ENCODE results near the gene RDH14.

Gene RDH14

GRCh38 chr2:18592372-18592771 lies 31.9 kb upstream of the RDH14 start:
- TF ChIP-seq CTCF (IDR thresholded peaks at IDR 0.05; ENCODE audit: low read depth, low read length): no peak
- DNase-seq (ENCODE audit: low read depth in 2 of 2): peak in 1 of 2 donors; percentile 37
- no peak overlapping the region for H3K4me3 ChIP-seq (replicated peaks in 1 of 2; ENCODE audit: low read depth in 2 of 2, low read length in 2 of 2)

DNA sequence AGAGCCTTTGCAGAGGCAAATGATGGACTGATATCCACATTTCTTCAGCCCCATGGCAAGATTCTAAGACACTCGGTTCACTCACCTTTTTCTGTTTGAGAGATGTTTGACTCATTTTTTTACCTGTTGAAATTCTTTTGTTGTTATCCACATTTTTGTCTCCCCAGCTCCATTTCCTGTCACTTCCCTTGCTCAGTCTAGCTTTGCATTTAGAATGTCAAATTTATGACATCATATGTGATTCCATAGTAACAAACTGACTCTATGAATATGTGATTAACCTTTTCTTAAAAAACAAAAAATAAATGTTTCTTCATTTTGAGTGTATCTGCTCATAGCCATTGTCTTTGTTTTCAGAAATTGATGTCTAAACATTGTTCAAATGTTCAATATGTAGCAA lies 28.9 kb upstream of the RDH14 start, which contains the start of gene NT5C1B:
Gene NT5C1B (minus strand): TSS at position 216 of the 400 bp plus-strand sequence. CDS start 101 bp downstream, at position 115.
- no peak within 1 kb of the TSS for H3K4me3 ChIP-seq (replicated peaks in 1 of 2; ENCODE audit: low read depth in 2 of 2, low read length in 2 of 2)
- no peak for TF ChIP-seq CTCF (IDR thresholded peaks at IDR 0.05; ENCODE audit: low read depth, low read length)
- no peak for DNase-seq (ENCODE audit: low read depth in 2 of 2)

DNA sequence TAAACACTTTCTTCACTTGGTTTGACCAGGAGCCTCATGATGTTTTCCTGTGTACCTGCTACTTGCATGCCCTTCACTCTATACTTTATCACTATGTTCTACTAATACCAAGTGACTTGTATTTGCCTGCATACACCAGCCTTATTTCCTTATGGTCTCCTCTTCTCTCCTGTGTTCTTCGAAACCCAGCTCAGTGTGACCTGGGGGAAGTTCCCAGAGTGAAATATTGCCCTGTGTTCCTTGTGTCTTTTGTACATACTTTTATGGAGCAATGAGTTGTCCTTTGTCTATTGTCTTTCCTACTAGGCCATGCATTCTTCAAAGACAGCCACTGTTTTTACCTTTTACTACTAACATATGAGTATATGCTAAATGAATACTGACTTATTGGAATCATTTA lies 28.3 kb upstream of the RDH14 start:
- no peak for TF ChIP-seq CTCF (IDR thresholded peaks at IDR 0.05; ENCODE audit: low read depth, low read length)
- no peak overlapping the region for H3K4me3 ChIP-seq (replicated peaks in 1 of 2; ENCODE audit: low read depth in 2 of 2, low read length in 2 of 2)
- no peak for DNase-seq (ENCODE audit: low read depth in 2 of 2)

GRCh38 chr2:18588049-18588448 lies 27.6 kb upstream of the RDH14 start:
- DNase-seq (ENCODE audit: low read depth in 2 of 2): no peak
- TF ChIP-seq CTCF (IDR thresholded peaks at IDR 0.05; ENCODE audit: low read depth, low read length): no peak
- H3K4me3 ChIP-seq (replicated peaks in 1 of 2; ENCODE audit: low read depth in 2 of 2, low read length in 2 of 2): no peak overlapping the region

GRCh38 chr2:18585526-18585925 lies 25.1 kb upstream of the RDH14 start:
- DNase-seq (ENCODE audit: low read depth in 2 of 2): peak in 1 of 2 donors; percentile 69
- H3K4me3 ChIP-seq (replicated peaks in 1 of 2; ENCODE audit: low read depth in 2 of 2, low read length in 2 of 2): no peak overlapping the region
- no peak for TF ChIP-seq CTCF (IDR thresholded peaks at IDR 0.05; ENCODE audit: low read depth, low read length)

DNA sequence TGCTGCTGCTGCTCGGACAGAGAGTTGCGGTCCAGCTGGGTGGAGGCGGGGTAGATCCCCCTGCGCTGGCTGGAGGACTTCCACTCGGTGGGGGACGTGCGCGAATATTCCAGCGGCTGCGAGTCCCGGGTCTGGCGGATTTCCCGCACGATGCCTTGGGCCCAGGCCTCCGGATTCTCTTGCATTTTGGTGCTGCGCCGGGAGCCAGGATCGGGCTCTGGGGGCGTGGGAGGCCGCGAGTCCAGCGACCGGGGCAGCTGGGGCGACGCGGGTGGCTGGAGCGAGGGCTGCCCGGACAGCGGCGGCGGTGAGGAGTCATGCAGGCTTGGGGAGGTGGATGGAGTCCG lies 24.1 kb upstream of the RDH14 start:
- no peak for DNase-seq (ENCODE audit: low read depth in 2 of 2)
- no peak overlapping the region for H3K4me3 ChIP-seq (replicated peaks in 1 of 2; ENCODE audit: low read depth in 2 of 2, low read length in 2 of 2)
- TF ChIP-seq CTCF (IDR thresholded peaks at IDR 0.05; ENCODE audit: low read depth, low read length): no peak

- no peak overlapping the region for H3K4me3 ChIP-seq (replicated peaks in 1 of 2; ENCODE audit: low read depth in 2 of 2, low read length in 2 of 2)
- DNase-seq (ENCODE audit: low read depth in 2 of 2): no peak
- no peak for TF ChIP-seq CTCF (IDR thresholded peaks at IDR 0.05; ENCODE audit: low read depth, low read length)
Observed at GRCh38 chr2:18583905-18584607, 23.6 kb upstream of the RDH14 start.
